GM12801 (cell line): Measurements from ENCODE around the gene RBM33.

Experiments
- CTCF ChIP-seq: IDR thresholded peaks from one replicate; pipeline ENCODE4 v1.5.1; 2011; ENCODE audit warnings: control low read depth; ENCODE audit not compliant: insufficient read length; ENCODE audit errors: extremely low read depth

Gene RBM33

GRCh38 chr7:155745737-155746136, 101.3 kb downstream of the RBM33 start:
- no peak for TF ChIP-seq CTCF

- no peak for TF ChIP-seq CTCF
Observed at GRCh38 chr7:155746188-155746587, 101.7 kb downstream of the RBM33 start.

- no peak for TF ChIP-seq CTCF
Observed at GRCh38 chr7:155747209-155747608, 102.7 kb downstream of the RBM33 start.

- TF ChIP-seq CTCF, result no peak
Observed at GRCh38 chr7:155749578-155749977, 105.1 kb downstream of the RBM33 start.

GRCh38 chr7:155750255-155751125, 106.0 kb downstream of the RBM33 start:
- no peak for TF ChIP-seq CTCF

- TF ChIP-seq CTCF, result no peak
Observed at GRCh38 chr7:155751409-155751808, 106.9 kb downstream of the RBM33 start.

GRCh38 chr7:155752756-155753445, 108.4 kb downstream of the RBM33 start:
- TF ChIP-seq CTCF, result no peak
